Measurements from ENCODE around the gene ACE.

Gene ACE

DNA sequence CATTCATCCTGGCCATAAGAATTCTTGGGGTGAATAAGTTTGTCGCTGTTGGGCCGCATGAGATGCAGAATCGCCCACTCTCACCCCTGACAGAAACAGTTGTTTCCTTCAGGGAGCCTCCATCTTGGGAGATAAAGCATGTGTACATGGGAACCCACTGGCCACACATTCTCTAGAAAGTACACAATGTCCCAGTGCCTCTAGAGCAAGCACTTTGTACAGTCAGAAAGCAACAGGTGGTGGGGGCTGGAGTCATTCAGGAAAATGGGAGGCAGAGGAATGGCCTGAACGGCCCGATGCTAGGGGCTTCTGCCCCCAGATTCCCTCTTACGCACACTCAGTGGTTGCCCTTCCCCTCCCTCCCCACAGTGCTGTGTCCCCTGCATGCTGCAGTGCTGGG lies 16.1 kb downstream of the ACE start:
- no peak for DNase-seq

DNA sequence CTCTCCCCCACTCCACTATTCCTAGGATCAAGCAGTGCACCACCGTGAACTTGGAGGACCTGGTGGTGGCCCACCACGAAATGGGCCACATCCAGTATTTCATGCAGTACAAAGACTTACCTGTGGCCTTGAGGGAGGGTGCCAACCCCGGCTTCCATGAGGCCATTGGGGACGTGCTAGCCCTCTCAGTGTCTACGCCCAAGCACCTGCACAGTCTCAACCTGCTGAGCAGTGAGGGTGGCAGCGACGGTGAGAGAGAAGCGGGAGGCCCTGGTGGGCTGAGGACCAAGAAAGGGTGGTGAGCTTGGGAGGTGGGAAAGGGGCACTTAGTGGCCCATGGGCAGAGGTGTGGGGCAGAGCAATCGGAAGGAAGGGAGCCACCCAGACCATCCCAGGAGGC lies 16.6 kb downstream of the ACE start:
- no peak for DNase-seq

DNA sequence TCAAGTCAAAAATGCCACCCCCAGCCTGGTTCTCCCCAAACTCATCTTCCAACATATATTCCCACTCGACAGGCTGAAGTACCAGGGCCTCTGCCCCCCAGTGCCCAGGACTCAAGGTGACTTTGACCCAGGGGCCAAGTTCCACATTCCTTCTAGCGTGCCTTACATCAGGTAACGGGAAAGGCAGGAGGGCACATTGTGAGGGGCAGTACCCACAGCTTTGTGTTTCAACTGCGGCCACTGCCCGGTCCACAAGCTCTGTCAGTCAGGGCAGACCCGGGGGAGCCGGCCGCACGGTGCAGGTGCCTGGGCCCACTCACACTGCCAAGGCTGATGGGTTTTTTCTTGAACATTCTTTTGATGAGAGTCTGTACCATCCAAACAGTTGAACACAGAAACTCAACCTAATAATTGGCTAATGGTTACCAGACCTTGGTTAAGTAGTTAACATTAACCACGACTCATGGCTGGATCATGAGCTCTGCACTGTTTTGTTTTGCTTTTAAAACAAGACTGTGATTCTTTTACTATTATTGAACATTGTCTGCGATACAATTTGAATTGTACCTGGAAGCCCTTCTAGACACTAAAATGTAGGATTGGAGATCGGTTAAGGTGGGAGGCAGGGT lies 17.6 kb downstream of the ACE start:
- no peak for DNase-seq

DNA sequence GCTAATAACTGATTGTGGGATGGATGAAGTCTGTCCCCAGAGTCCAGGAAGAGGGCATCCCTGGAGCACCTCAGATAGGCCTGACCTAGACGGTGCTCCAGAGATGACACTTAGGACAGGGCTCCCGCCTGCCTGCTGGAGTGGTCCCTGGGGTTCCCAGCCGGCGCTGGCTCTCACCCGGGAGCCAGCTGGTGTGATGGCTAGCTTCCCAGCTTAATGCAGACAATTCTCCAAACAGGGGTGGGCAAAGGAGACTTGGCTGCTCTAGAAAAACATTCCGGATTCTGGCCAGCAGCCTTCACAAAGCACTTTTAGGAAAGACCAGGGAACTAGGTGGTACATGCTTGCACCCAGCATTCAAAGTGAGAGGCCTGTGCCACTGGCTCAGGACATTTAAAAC lies 18.6 kb downstream of the ACE start:
- DNase-seq, result no peak

DNA sequence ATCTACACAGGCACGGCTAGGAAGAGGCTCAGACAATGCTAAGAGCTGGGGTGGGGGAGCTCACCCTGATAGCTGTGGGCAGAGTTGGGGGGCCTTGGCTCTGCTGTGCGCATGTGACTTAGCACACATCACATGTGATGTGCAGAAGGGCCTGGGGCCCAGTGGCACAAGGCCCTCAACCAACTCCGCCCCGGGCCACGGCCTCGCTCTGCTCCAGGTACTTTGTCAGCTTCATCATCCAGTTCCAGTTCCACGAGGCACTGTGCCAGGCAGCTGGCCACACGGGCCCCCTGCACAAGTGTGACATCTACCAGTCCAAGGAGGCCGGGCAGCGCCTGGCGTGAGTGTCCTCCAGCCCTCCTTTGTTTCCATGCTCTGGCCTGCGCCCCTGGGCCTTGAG lies 19.3 kb downstream of the ACE start:
- DNase-seq, result no peak

DNA sequence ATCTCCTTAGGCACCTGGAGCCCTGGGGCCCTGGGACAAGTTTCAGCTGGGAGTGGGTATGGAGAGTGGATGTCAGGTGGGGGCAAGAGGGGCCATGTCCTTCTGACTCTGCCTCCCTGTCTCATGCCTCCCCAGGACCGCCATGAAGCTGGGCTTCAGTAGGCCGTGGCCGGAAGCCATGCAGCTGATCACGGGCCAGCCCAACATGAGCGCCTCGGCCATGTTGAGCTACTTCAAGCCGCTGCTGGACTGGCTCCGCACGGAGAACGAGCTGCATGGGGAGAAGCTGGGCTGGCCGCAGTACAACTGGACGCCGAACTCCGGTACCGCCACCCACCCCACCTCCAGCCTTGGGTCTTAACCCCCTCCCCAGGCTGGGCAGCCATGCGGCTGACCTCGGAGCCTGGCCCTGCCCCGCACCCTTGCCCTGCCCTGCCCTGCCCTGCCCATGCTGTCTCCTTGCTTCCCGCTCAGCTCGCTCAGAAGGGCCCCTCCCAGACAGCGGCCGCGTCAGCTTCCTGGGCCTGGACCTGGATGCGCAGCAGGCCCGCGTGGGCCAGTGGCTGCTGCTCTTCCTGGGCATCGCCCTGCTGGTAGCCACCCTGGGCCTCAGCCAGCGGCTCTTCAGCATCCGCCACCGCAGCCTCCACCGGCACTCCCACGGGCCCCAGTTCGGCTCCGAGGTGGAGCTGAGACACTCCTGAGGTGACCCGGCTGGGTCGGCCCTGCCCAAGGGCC lies 20.0 kb downstream of the ACE start:
- DNase-seq, result no peak

DNA sequence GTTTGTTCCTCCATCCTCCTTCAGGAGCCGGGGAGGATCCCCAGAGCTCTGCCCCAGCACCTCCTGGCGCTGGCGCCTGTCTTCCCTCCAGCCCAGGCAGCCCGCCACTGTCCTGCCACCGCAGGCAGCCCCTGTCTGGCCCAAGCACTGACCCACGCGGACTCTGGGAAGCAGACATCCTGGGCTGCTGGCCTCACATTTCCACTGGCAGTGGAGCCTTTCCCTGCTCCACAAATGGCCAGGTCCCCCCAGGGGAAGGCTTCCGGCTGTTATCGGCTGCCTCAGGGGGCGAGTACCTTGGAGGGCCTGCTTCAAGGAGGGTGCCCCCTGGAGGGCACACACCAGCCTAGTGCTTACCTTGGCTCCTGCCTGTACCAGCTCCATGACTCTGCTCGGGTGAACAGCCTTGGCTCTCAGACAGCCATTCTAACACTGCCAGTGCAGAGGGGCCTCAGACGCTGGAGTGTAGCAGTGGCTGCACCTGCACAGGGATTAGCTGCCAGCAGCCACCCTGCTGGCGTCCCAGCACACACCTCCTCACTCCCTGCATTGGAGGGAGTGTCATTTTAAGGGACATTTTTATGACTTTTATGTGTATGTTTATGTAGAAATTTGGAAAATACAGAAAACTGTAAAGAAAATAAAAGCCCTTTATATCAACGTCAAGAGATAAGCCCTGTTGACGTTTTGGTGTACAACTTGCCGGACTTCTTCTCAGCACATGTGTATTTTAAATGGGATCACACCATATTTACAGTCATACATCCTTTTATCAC lies 21.0 kb downstream of the ACE start:
- DNase-seq, result no peak

DNA sequence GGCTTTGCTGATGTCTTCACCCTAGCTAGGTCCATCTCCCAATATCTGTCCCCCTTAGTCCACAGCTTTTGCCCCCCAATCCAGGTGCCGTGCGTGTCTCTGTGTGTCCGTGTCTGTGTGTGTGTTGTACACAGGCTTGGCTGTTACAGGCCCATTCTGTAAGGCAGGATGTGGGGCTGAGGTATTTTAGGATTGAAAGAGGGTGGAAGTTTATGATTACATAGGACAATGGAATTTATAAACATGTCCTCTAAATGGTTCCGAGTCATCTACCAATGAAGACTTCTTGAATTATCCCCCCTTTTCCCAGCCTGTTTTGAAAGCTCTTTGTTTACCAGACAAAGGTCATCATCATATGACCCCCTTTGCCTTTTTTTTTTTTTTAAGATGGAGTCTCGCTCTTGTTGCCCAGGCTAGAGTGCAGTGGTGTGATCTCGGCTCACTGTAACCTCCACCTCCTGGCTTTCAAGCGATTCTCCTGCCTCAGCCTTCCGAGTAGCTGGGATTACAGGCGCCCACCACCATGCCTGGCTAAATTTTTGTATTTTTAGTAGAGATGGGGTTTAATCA lies 21.9 kb downstream of the ACE start:
- peak in 1 of 2 donors; percentile 24 for DNase-seq

DNA sequence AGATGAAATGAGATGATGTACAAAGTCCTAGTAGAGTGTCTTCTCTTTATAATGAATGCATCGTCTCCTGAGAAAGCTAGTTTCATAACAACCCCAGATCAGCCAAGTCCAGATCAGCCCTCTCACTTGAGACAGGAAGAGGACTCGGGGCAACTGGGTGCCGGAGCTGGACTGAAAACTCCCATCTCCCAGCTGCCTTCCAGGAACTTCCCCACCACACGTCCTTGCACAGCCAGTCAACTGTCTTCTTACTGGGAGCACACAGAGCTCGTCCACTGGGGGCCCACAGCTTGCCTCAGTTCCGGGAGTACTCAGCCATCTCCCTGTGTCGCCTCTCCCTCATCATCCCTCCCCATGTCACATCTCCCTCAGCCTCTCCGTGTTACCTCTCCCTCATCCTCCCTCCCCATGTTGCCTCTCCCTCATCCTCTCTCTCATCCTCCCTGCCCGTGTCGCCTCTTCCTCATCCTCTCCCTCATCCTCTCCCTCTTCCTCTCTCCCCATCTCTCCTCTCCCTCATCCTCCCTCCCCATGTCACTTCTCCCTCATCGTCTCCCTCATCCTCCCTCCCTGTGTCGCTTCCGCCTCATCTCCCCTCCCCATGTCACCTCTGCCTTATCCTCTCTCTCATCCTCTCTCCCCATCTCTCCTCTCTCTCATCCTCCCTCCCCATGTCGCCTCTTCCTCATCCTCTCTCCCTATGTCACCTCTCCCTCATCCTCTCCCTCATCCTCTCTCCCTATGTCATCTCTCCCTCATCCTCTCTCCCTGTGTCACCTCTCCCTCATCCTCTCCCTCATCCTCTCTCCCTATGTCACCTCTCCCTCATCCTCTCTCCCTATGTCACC lies 23.9 kb downstream of the ACE start:
- peak; percentile 72 to 80 for DNase-seq

DNA sequence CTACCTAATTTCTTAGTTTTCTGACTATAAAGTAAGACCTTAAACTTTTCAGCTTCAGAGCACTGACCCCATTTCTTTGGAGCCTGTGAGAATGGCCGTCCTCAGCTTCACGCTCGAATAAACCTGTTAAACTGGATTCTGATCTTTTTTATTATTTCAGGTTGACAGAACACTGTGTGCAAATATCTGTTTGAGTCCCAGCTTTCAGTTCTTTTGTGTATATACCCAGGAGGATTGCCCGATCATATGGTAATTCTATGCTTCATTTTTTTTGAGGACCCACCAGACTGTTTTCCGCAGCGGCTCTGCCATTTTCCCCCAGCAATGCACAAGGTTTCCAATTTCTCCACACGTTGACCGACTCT lies 26.5 kb downstream of the ACE start:
- no peak for DNase-seq

DNA sequence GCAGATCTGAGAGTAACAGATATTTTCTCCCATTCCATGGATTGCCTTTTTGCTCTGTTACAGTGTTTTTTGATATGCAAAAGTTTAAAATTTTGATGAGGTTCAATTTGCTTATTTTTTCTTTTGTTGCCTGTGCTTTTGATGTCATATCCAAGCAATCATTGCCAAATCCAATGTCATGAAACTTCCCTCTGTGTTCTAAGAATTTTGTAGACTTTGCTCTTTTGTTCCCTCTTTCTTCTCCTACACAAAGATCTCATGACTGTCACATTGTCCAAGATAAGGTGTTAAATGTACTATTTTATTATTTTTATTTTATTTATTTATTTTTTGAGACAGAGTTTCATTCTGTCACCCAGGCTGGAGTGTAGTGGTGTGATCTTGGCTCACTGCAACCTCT lies 27.4 kb downstream of the ACE start:
- peak; percentile 73 to 90 for DNase-seq

DNA sequence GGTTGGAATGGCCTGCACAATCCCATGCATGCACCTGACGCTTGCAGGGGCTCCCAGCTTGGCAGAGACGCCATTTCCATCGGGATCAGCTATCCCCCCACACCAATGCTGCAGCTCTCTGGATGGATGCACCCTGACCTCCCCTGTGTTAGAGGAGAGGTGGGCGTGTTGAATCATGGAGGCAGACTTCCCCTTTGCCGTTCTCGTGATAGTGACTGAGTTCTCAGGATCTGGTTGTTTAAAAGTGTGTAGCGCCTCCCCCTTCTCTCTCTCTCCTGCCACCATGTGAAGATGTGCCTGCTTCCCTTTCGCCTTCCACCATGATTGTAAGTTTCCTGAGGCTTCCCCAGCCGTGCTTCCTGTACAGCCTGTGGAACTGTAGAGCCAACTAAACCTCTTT lies 28.5 kb downstream of the ACE start:
- DNase-seq, result peak; percentile 77 to 88

DNA sequence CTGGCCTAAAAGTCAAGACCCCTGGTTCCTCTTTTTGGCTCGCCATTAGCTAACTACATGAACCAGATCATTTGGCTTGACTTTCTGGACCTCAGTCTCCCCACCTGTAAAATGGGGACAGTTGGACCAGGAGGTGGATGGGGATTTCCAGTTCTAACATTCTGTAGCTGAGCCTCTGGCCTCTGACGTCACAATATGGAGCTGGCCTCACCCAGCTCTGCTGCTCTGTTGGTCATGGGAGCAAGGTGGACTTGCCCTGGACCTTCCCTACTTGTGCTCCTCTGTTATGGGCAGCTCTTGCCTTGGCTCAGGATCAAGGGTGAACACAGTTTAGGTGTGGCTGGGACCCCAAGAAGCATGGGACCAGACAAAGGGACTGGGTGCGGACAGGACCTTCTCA lies 29.8 kb downstream of the ACE start:
- DNase-seq, result no peak

DNA sequence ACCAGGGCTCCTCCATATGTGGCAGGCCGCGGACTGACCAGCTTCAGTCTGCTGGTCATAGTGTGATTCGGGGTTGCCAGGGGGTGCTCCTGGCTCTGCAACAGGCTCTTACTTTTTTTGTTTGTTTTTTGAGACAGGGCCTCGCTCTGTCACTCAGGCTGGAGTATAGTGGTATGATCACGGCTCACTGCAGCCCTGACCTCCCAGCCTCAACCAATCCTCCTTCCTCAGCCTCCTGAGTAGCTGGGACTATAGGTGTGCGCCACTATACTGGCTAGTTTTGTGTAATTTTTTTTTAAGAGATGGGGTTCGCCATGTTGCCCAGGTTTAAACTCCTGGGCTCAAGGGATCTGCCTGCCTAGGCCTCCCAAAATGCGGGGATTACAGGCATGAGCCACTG lies 34.5 kb downstream of the ACE start:
- DNase-seq, result no peak

DNA sequence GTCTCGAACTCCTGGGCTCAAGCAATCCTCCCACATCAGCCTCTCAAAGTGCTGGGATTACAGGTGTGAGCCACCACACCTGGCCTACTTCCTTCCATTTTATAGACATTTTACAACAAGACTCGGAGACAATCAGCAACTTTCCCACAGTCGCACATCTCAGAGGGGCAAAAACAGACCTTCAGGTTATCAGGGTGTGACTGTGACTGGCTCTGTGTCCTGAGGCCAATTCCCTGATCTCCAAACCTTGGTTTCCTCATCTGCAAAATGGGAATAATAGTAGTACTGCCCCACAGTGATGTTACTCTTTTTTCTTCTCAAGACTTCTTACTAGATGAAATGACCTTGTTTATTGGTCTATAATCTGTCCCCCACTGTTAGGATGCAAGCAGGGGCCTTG lies 35.5 kb downstream of the ACE start:
- no peak for DNase-seq

DNA sequence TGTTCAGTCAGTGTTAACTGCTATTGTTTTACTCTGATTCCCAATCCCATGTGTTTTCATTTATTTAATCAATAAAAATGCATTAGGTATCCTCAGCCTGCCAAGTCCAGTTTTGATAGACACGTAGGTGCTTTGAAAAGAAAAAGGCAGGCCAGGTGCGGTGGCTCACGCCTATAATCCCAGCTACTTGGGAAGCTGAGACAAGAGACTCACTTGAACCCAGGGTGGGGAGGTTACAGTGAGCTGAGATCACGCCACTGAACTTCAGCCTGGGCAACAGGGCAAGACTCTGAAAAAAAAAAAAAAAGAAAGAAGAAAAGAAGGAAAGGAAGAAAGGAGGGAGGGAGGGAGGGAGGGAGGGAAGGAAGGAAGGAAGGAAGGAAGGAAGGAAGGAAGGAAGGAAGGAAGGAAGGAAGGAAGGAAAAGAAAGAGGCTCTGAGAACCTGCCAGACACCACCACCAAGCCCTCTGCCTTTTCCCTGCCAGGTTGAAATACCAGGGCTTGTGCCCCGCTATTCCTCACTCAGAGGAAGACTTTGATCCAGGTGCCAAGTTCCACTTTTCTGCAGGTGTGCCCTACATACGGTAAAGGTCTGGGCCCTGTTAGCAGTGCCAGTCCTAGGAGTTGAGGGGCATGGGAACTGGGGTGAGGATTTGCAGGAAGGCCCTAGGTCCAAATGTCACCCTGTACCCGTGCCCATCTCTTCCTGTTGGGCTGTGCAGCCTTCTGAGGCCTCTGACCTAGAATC lies 36.2 kb downstream of the ACE start:
- DNase-seq, result no peak

DNA sequence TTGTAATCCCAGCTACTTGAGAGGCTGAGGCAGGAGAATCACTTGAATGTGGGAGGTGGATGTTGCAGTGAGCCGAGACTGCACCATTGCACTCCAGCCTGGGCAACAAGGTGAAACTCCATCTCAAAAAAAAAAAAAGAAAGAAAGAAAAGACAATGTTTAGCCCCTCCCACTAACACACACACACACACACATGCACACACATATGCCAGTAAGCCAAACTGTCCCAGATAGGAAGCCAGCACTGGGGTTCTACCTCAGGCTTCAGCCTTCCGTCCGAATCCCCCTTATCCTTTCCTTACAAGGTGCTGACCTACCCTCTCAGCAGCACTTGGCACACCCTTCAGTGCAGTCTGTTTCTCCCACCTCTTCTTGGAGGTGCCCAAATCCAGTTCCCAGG lies 37.6 kb downstream of the ACE start:
- no peak for DNase-seq

DNA sequence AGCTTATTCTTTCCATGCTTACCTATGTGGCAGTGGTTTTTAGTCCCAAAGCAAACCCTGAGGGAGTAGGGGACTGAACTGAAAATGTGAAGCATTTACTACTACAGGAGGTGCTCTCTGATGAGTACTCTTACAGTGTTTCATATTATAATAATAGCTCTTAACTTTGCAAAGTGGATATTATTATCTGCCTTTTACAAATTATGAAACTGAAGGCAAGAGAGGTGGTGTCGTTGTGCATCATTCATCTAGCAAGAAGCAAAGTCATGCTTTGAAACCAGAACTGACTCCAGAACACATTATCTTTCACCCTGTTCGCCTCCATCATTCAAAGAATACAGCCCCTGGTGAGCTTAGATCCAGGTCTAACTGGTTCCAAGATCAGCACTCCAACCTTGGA lies 38.1 kb downstream of the ACE start:
- no peak for DNase-seq

DNA sequence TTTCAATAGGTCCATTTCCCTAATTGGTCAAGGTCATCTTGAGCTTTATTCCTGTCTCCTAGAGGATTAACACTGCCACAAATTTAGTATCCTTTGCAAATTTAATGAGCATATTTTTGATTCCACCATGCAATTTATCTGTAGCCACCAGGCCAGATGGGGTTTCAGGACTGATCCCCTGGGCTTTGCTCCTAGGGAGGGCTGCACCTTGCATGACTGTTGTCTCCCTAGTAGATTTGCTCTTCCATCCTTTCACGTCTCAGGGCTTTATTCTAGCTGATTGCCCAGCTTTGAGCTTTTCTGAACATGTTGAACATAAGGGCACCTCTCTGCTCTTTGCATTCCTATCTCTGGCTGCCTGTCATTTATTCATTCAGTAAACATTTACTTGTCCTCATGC lies 38.6 kb downstream of the ACE start:
- DNase-seq, result no peak

DNA sequence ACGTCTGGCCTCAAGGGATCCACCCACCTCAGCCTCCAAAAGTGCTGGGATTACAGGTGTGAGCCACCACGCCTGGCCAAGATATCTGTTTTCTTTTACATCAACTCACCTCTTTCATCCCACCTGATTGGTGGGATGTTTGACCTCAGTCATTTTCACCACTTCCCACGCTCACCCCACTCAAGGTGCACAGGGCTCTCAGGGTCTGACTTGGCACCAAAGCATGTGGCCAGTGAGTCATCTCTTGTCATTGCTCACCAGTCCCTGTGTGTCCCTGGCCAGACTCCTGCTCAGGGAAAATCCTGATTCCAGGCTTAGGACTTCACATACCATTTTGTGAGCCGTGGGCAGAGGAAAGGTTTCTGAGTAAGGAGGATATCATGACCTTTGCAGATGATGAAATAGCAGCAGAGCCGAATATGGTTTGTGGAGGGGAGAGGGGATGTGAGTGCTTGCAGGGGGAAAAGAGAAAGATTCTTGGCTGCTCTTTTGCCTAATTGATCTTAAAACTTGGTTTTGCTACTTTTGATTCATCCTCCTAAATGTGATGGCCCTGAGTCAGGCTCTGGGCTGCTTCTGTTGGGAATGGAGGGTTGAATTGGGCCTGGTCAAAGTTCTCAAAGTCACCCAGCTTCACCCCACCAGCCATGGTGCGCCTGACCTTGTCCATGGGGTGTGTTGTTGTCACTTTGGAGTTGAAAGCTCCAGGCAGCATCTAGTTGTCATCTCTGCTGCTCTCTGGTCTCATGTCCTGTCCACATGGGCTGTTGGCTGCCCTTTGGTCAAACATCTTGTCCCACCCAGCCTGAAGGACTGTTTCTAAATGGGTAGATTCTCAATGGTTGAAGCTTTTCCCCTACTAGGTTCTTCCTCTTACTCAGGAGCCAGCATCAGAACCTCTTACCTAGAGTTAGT lies 40.3 kb downstream of the ACE start:
- DNase-seq, result peak in 1 of 2 donors; percentile 23

Measured in inflammatory macrophage (primary cell).